CD4-positive, alpha-beta T cell treated with Interleukin-6 for 4 hours (primary cell): ENCODE data around the gene NNMT.

Source experiments
- DNase-seq: peaks from one replicate; pipeline ENCODE4 v3.0.0-alpha.2; 2020; ENCODE audit warnings: mixed read lengths

NNMT gene

GRCh38 chr11:114263513-114264170 is 32.6 kb upstream of the NNMT start:
- no peak for DNase-seq

GRCh38 chr11:114264381-114264780 is 31.8 kb upstream of the NNMT start:
- DNase-seq: no peak

GRCh38 chr11:114265122-114265878 is 30.9 kb upstream of the NNMT start:
- DNase-seq: no peak

- no peak for DNase-seq
These were observed 26.7 kb upstream of the NNMT start for GRCh38 chr11:114269498-114269897.

GRCh38 chr11:114270531-114271270 is 25.5 kb upstream of the NNMT start:
- DNase-seq: no peak

- DNase-seq: no peak
These were observed 24.9 kb upstream of the NNMT start for GRCh38 chr11:114271316-114271715.

GRCh38 chr11:114272311-114272710 is 23.9 kb upstream of the NNMT start:
- no peak for DNase-seq

GRCh38 chr11:114273071-114273470 is 23.1 kb upstream of the NNMT start:
- no peak for DNase-seq

- DNase-seq: no peak
These were observed 22.1 kb upstream of the NNMT start for GRCh38 chr11:114273890-114274635.

- DNase-seq: no peak
These were observed 21.6 kb upstream of the NNMT start for GRCh38 chr11:114274637-114275036.

- DNase-seq: no peak
These were observed 20.9 kb upstream of the NNMT start for GRCh38 chr11:114275280-114275679.

GRCh38 chr11:114276077-114276476 is 20.1 kb upstream of the NNMT start:
- DNase-seq: no peak

- no peak for DNase-seq
These were observed 18.4 kb upstream of the NNMT start for GRCh38 chr11:114277637-114278341.

- no peak for DNase-seq
These were observed 17.7 kb upstream of the NNMT start for GRCh38 chr11:114278342-114279065.

GRCh38 chr11:114279792-114280546 is 16.2 kb upstream of the NNMT start:
- DNase-seq: no peak

GRCh38 chr11:114280696-114281095 is 15.5 kb upstream of the NNMT start:
- DNase-seq: peak; percentile 31

- DNase-seq: no peak
These were observed 14.7 kb upstream of the NNMT start for GRCh38 chr11:114281388-114281956.

GRCh38 chr11:114282488-114282887 is 13.7 kb upstream of the NNMT start:
- DNase-seq: no peak

- DNase-seq: no peak
These were observed 12.8 kb upstream of the NNMT start for GRCh38 chr11:114283422-114283821.

- DNase-seq: no peak
These were observed 12.2 kb upstream of the NNMT start for GRCh38 chr11:114284021-114284420.

- no peak for DNase-seq
These were observed 11.3 kb upstream of the NNMT start for GRCh38 chr11:114284914-114285313.
